ENCODE measurements around the gene AHR.
"Not testable (repeated sequence)": the region's sequence is repeated elsewhere in the genome, so short reads cannot be mapped to it uniquely, and the experiment has no call there.

The AHR gene

GRCh38 chr7:17329440-17329839 is 31.0 kb downstream of the AHR start:
- DNase-seq: no peak
- intact Hi-C loops (cut with DNase I): no loop called here

DNA sequence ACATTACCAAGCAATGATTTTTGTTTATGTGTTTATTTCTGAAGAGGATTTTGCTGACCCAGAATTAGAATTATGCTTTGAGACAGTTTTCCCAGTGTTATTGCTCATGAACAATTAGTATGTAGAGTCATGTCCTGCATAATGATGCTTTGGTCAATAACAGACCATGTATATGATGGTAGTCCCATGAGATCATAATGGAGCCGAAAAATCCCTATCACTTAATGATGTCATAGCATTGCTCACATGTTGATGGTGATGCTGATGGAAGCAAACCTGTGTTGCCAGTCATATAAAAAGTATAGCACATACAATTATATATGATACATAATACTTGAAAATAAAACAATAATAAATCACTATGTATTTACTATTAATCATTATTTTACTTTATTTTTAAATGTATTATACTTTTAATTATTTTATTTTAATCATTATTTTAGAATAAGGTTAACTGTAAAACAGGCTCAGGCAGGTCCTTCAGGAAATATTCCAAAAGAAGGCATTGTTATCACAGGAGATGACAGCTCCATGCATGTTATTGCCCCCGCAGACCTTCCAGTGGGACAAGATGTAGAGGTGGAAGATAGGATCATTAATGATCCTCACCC is 33.5 kb downstream of the AHR start:
- intact Hi-C loops (cut with DNase I): no loop called here

GRCh38 chr7:17333221-17333620 is 34.8 kb downstream of the AHR start:
- DNase-seq: no peak
- intact Hi-C loops (cut with DNase I): no loop called here

More for the DNA sequence above, 33.5 kb downstream of the AHR start:
- no peak for DNase-seq

DNA sequence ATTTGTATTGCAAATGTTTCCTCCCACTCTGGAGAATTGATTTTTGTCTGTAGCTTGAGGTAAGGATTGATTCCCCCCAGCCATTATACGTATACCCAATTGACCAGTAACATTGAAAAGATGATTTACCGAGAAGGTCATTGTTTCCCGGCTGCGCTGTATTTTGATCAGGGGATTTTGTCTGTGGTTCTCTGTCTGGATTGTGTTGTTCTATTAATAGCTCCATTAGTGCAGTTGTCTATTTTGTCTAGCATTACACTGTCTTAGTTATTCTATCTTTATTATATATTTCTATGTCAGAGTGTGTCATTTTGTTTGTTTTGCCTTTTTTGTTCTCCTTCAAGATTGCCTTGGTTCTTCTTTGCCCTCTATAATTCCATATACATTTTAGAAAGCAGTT is 37.7 kb downstream of the AHR start:
- no peak for DNase-seq
- intact Hi-C loops (cut with DNase I): no loop called here

DNA sequence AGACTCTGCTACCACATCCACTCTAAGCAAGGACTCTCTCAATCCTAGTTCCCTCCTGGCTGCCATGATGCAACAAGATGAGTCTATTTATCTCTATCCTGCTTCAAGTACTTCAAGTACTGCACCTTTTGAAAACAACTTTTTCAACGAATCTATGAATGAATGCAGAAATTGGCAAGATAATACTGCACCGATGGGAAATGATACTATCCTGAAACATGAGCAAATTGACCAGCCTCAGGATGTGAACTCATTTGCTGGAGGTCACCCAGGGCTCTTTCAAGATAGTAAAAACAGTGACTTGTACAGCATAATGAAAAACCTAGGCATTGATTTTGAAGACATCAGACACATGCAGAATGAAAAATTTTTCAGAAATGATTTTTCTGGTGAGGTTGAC is 40.7 kb downstream of the AHR start:
- intact Hi-C loops (cut with DNase I): no loop called here
- DNase-seq: no peak

DNA sequence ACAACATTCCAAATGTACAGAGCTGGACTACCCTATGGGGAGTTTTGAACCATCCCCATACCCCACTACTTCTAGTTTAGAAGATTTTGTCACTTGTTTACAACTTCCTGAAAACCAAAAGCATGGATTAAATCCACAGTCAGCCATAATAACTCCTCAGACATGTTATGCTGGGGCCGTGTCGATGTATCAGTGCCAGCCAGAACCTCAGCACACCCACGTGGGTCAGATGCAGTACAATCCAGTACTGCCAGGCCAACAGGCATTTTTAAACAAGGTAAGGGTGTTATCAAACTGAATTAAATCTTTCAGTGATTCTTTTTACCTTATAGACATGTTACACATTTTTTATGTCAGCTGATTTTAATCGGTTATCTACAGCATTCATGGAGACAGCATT is 41.5 kb downstream of the AHR start:
- intact Hi-C loops (cut with DNase I): no loop called here

GRCh38 chr7:17340655-17341054 is 42.2 kb downstream of the AHR start:
- DNase-seq: no peak
- intact Hi-C loops (cut with DNase I): no loop called here

More for the DNA sequence above, 41.5 kb downstream of the AHR start:
- DNase-seq: no peak

DNA sequence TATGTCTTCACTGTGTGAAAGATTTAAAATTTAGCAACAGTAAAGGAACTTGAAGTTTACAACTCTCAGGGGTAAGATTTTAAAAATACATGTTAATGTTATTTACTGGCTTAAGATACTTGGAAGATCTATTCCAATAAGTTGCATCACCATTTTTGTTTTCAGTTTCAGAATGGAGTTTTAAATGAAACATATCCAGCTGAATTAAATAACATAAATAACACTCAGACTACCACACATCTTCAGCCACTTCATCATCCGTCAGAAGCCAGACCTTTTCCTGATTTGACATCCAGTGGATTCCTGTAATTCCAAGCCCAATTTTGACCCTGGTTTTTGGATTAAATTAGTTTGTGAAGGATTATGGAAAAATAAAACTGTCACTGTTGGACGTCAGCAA is 44.3 kb downstream of the AHR start:
- DNase-seq: no peak
- intact Hi-C loops (cut with DNase I): no loop called here

- no peak for DNase-seq
- intact Hi-C loops (cut with DNase I): no loop called here
Measured at GRCh38 chr7:17347401-17347800, 48.9 kb downstream of the AHR start.

- DNase-seq; intact Hi-C loops (cut with DNase I): not testable (repeated sequence)
Measured at GRCh38 chr7:17348932-17349331, 50.5 kb downstream of the AHR start.

DNA sequence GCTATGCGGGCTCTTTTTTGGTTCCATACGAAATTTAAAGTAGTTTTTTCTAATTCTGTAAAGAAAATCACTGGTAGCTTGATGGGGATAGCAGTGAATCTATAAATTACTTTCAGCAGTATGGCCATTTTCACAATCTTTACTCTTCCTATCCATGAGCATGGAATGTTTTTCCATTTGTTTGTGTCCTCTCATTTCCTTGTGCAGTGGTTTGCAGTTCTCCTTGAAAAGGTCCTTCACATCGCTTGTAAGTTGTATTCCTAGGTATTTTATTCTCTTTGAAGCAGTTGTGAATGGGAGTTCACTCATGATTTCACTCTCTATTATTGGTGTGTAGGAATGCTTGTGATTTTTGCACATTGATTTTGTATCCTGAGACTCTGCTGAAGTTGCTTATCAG is 51.9 kb downstream of the AHR start:
- DNase-seq; intact Hi-C loops (cut with DNase I): not testable (repeated sequence)

DNA sequence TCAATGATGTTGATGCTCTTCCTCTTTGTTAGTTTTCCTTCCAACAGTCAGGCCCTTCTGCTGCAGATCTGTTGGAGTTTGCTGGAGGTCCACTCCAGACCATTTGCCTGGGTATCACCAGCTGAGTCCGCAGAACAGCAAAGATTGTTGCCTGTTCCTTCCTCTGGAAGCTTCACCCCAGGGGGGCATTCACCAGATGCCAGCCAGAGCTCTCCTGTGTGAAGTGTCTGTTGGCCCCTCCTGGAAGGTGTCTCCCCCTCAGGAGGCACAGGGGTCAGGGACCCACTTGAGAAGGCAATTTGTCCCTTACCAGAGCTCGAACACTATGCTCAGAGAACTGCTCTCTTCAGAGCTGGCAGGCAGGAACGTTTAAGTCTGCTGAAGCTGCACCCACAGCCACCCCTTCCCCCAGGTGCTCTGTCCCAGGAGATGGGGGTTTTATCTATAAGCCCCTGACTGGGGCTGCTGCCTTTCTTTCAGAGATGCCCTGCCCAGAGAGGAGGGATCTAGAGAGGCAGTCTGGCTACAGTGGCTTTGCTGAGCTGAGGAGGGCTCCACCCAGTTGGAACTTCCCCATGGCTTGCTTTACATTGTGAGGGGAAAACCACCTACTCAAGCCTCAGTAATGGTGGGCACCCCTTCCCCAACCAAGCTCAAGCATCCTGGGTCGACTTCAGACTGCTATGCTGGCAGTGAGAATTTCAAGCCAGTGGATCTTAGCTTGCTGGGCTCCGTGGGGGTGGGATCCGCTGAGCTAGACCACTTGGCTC is 55.4 kb downstream of the AHR start:
- intact Hi-C loops (cut with DNase I): not testable (repeated sequence)
- peak in 1 of 10 donors; percentile 44 for DNase-seq

DNA sequence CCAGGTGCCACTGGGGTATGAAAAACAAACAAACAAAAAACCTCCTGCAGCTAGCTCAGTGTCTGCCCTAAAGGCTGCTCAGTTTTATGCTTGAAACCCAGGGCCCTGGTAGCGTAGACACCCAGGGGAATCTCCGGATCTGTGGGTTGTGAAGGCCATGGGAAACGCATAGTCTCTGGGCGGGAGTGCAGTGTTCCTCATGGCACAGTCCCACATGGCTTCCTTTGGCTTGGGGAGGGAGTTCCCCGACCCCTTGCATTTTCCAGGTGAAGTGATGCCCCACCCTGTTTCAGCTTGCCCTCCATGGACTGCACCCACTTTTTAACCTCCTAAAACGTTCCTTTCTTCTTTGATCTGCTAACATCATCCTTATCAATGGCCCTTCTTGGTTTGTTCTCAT is 56.0 kb downstream of the AHR start:
- intact Hi-C loops (cut with DNase I): no loop called here
- no peak for DNase-seq

- intact Hi-C loops (cut with DNase I): no loop called here
- DNase-seq: no peak
Measured at GRCh38 chr7:17355050-17355449, 56.6 kb downstream of the AHR start.

- DNase-seq: no peak
- intact Hi-C loops (cut with DNase I): no loop called here
Measured at GRCh38 chr7:17357952-17358351, 59.5 kb downstream of the AHR start.

DNA sequence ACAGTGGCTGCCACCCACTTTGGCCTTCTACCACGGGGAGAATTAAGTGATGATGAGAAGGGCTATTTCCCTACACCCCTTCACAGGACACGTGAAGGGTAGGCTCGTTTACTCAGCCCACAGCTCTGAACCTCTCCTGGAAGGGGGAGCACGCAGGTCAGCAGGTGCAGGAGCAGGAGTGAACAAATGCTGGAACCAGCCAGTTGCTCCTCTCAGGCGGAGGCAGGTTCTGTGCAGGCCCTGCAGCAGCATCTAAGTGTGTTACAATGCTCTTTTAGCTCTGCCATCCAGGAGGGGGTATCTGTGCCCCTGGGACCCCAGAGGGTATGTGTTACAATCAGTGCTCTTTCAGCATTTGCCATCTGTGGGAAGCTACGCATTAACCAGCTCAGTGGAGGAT is 61.2 kb downstream of the AHR start:
- DNase-seq: peak in 1 of 10 donors; percentile 70
- intact Hi-C loops (cut with DNase I): no loop called here

GRCh38 chr7:17362439-17363105 is 64.1 kb downstream of the AHR start:
- intact Hi-C loops (cut with DNase I): no loop called here
- DNase-seq: peak in 2 of 10 donors; percentile 46 to 76

DNA sequence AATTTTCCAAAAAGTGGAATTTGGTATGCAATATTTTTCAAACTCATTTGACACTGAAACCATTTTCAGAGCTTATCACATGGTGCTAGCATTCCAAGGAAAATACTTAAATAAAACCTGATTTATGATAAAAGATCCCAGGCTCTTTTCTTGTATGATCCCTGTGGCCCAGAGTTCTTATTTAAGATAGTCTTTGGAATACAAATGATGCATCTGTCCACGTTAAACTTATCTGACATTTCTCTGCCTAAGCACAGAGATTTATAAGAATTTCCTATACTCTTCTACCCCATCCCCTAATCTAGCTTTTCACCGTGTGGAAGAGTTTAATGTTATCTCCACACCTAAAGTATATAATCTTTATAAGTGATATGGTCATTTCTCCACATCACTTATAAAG is 66.2 kb downstream of the AHR start:
- no peak for DNase-seq
- intact Hi-C loops (cut with DNase I): no loop called here

DNA sequence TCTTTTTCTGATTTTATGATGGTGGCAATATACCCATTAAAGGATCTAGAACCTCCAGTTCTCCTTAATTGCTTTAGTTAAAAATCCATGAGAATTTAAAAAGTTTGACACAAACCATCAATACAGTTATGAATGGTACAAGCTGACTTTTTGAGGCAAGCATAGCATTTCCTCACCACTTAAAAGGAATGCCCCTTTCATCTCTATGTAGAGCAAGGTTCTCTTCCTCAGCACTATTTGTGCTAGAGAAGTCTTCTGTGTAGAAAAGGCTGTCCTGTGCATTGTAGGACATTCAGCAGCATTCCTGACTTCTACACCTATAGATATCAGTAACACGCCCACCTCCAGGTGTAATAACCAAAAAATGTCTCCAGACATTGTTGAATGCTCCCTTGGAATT is 67.3 kb downstream of the AHR start:
- no peak for DNase-seq
- intact Hi-C loops (cut with DNase I): no loop called here

GRCh38 chr7:17367502-17367901 is 69.0 kb downstream of the AHR start:
- DNase-seq: no peak
- intact Hi-C loops (cut with DNase I): no loop called here

DNA sequence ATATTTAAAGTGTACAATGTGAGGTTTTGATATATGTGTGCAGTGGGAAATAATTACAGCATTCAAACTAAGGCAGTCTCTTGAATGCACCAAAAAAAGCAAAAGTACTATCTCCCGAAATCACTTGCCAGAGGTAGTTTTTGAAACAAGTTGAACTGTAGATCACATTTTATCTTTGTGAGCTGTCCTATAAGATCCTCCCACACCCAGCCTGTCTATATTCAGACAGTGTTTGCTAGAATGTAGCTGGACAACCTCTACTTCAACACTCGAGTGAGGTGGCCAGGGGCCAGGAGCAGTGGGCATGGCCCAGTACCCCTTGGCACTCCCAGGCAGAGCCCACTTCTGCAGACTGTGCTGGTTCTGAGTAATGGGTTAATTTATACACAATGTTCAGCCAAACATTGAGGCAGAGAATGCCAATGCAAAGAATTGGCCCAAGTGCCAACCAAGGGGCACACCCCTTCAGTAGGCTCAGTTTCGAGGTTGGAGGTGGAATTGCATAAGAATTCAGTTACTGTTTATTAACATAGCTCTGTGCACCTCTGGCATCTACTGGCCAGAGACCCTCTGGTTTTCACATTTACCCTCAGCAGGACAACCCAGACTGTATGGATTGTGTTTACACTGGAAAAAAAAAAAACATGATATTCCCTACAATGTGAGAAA is 70.5 kb downstream of the AHR start:
- intact Hi-C loops (cut with DNase I): no loop called here
- DNase-seq: peak in 1 of 10 donors; percentile 75
